ENCODE measurements around the gene SLC37A4.

DNA sequence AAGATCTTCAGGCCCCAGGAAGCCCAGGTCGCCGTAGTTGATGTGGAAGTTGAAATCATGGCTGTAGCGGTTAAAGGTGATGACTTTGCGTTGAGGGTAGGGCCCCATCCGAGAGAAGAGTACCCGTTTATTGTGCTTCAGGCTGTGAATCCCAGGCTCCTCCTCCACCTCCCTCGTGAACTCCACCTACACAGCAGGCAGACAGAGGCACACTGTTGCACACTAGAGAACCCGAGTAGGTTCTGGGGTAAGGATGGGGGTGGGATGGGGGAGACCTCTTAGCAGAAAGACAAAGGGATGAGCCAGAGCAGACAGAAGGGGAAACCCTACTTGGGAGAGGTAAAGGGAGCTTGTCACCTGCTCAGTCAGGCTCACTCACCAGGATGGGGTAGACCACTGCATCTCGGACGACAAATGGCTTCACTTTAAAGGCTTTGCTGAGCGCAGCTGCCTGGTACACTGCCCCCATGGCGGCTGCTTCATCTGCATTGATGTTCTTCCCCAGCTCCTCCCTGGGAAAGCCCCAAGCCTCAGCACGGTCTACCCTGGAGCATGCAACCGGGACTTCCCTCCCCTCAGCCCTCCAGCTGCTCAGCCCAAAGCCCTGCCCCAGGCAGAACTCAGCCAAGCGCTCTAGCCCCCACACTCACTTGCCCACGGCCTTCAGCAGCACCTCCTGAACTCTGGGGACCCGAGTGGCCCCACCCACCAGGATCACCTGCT, 20.9 kb upstream of the SLC37A4 start:
- TF ChIP-seq, protein P1, sequence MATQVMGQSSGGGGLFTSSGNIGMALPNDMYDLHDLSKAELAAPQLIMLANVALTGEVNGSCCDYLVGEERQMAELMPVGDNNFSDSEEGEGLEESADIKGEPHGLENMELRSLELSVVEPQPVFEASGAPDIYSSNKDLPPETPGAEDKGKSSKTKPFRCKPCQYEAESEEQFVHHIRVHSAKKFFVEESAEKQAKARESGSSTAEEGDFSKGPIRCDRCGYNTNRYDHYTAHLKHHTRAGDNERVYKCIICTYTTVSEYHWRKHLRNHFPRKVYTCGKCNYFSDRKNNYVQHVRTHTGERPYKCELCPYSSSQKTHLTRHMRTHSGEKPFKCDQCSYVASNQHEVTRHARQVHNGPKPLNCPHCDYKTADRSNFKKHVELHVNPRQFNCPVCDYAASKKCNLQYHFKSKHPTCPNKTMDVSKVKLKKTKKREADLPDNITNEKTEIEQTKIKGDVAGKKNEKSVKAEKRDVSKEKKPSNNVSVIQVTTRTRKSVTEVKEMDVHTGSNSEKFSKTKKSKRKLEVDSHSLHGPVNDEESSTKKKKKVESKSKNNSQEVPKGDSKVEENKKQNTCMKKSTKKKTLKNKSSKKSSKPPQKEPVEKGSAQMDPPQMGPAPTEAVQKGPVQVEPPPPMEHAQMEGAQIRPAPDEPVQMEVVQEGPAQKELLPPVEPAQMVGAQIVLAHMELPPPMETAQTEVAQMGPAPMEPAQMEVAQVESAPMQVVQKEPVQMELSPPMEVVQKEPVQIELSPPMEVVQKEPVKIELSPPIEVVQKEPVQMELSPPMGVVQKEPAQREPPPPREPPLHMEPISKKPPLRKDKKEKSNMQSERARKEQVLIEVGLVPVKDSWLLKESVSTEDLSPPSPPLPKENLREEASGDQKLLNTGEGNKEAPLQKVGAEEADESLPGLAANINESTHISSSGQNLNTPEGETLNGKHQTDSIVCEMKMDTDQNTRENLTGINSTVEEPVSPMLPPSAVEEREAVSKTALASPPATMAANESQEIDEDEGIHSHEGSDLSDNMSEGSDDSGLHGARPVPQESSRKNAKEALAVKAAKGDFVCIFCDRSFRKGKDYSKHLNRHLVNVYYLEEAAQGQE (IDR thresholded peaks at IDR 0.05; ENCODE audit: low read depth, low read length), result no peak
- no peak for TF ChIP-seq EZH2phosphoT487 (IDR thresholded peaks at IDR 0.05; ENCODE audit: borderline replicate concordance, low read depth)
- no peak for TF ChIP-seq CTCF (IDR thresholded peaks at IDR 0.05)
- no peak for TF ChIP-seq POLR2AphosphoS5 (IDR thresholded peaks at IDR 0.05; ENCODE audit: low read depth, low read length)
- TF ChIP-seq, protein P2, sequence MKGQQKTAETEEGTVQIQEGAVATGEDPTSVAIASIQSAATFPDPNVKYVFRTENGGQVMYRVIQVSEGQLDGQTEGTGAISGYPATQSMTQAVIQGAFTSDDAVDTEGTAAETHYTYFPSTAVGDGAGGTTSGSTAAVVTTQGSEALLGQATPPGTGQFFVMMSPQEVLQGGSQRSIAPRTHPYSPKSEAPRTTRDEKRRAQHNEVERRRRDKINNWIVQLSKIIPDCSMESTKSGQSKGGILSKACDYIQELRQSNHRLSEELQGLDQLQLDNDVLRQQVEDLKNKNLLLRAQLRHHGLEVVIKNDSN (IDR thresholded peaks at IDR 0.05; ENCODE audit: borderline replicate concordance, low read depth), result no peak
- TF ChIP-seq GABPA (IDR thresholded peaks at IDR 0.05; ENCODE audit: low read depth), result no peak
- no peak for TF ChIP-seq GATA2 (CRISPR knock-in tag; IDR thresholded peaks at IDR 0.05)
- TF ChIP-seq EP300 (IDR thresholded peaks at IDR 0.05; ENCODE audit: borderline replicate concordance in 1 of 2, low read depth in 1 of 2, low read length in 1 of 2), result no peak
- no peak for TF ChIP-seq RAD21 (IDR thresholded peaks at IDR 0.05; ENCODE audit: low read length)
